ENCODE measurements around the gene TINAGL1. TPM values are rescaled to one million over a fixed set of nuclear protein-coding genes. Genes with fewer than 3 reads are reported as not detected.

Gene TINAGL1
- total RNA-seq, 2 donors from 2014 or later, result 116 to 130 TPM

DNA sequence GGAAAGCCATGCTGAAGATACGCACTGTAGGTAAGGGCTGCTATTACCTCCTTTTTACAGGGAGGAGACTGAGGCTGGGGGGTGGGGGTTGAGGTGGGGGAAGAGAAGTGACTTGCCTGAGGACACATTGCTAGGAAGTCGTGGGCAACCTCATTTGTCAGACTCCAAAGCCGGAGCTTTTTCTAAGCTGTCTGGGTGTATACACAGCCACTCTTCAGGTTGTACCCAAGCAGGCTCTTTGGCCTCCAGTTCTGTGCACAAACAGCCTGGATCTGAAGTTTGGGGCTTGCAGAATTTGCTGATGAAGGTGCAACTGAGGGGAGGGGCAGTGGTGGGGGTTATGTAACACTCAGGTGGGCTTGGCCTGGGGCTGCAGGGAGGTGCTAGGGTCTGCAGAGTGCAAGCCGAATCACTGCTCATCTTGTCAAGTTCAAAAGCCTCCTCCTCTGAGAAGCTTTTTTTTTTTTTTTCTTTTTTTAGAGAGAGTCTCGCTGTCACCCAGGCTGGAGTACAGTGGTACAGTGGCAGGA lies 16.9 kb downstream of the TINAGL1 start:
- H3K9ac ChIP-seq (ENCODE audit: low read depth in 2 of 2, low read length in 2 of 2), result no peak overlapping the region
- no peak for DNase-seq
- H3K4me3 ChIP-seq, result no peak overlapping the region
- TF ChIP-seq, protein P1, sequence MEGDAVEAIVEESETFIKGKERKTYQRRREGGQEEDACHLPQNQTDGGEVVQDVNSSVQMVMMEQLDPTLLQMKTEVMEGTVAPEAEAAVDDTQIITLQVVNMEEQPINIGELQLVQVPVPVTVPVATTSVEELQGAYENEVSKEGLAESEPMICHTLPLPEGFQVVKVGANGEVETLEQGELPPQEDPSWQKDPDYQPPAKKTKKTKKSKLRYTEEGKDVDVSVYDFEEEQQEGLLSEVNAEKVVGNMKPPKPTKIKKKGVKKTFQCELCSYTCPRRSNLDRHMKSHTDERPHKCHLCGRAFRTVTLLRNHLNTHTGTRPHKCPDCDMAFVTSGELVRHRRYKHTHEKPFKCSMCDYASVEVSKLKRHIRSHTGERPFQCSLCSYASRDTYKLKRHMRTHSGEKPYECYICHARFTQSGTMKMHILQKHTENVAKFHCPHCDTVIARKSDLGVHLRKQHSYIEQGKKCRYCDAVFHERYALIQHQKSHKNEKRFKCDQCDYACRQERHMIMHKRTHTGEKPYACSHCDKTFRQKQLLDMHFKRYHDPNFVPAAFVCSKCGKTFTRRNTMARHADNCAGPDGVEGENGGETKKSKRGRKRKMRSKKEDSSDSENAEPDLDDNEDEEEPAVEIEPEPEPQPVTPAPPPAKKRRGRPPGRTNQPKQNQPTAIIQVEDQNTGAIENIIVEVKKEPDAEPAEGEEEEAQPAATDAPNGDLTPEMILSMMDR (IDR thresholded peaks at IDR 0.05), result no peak
- no peaks in the 10 kb centered on the region for H3K36me3 ChIP-seq
- no peaks in the 10 kb centered on the region for H3K27me3 ChIP-seq
- no peak overlapping the region for H3K27ac ChIP-seq
- H3K9me3 ChIP-seq, result no peaks in the 10 kb centered on the region
- H3K4me1 ChIP-seq, result peaks cover 1% of the 10 kb centered on the region
- intact Hi-C loops (cut with DNase I), result no loop called here

DNA sequence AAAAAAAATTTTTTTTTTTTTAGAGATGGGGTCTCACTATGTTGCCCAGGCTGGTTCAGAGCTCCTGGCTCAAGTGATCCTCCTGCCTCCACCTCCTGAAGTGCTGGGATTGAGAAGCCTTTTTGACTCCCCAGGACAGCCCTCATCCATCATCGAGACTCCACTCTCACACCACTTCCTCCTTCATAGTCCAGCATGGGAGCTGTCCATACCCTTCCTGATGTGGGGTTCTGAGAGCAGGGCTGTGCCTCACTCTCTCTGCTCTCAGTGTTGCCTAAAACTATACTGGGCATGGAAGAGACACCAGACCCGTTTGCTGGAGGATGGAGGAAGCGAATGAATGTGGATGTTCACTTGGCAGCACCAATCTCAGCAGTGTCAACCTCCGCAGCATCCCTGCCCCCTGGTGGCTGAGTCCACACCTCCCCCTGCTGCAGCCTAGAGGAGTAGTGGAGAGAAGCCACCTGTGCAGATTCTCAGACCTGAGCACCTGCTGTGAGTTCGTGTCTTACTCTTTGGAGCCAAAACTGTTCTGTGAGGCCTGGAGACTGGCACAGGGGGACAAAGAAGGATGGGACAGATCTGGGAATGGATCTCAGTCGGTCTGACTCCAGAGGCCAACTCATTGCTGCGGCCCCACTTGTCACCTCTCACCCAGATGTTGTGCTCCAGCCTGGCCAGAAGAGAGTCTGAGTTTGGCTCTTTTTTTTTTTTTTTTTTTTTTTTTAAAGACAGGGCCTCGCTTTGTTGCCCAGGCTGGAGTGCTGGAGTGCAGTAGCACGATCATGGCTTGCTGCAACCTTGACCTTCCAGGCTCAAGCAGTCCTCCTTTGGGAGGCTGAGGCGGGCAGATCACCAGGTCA lies 17.7 kb downstream of the TINAGL1 start:
- TF ChIP-seq, protein P1 (IDR thresholded peaks at IDR 0.05), result peak; percentile 90
- Histone ChIP-seq H3K4me1 (no peaks in the 10 kb centered on the region), H3K9me3 (no peaks in the 10 kb centered on the region), H3K9ac (ENCODE audit: low read depth in 2 of 2, low read length in 2 of 2) (no peak overlapping the region), H3K36me3 (no peaks in the 10 kb centered on the region), H3K27me3 (no peaks in the 10 kb centered on the region), H3K27ac (no peak overlapping the region), H3K4me3 (no peak overlapping the region)
- peak; percentile 93 for DNase-seq
- intact Hi-C loops (cut with DNase I), result loop anchor here (1.0 kb wide), 1 partner anchor 30 kb away; no protein-coding TSS in a partner anchor

DNA sequence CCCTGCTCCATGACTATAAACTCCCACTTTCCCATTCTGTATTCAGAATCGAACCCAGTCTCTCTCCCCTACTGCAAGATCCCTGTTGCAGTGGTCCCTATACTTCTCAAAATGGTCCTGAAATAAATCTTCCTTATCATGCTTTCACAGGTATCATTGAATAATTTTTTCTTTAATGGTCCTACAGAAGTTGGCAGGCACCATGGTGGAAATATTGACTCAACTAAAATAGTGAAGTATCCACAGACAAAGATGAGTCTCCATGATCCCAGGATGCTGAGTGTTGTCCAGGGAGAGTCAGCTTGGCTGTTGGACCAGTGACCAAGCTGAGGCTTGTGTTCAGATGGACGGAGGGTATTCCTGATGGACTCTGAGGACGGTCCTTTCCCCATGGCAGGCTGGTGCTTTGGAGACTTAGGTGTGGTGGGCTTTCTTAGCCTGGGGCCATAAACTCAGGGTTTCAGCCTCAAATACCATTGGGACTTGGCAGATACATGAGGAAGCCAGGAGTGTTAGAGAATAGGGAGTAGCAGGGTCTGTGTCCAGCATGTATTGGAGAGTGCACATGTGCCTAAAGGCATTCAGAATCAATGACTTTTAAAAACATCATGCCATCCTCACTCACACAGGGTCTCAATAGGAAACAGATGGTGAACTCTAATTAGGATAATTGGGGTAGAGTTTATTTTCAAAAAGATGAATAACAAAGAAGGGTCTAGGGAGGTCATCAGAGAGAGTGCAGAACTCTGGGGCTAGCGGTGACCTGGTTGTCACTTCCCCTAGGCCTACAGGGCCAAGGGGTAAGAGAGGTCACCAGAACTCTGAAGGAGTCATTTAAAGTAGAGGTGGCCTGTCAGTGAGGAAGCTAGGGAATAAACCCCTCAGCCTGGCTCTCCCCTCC lies 19.8 kb downstream of the TINAGL1 start:
- TF ChIP-seq, protein P1 (IDR thresholded peaks at IDR 0.05), result no peak
- intact Hi-C loops (cut with DNase I), result no loop called here
- Histone ChIP-seq H3K4me1 (no peaks in the 10 kb centered on the region), H3K36me3 (no peaks in the 10 kb centered on the region), H3K4me3 (no peak overlapping the region), H3K27ac (no peak overlapping the region), H3K9me3 (no peaks in the 10 kb centered on the region), H3K27me3 (no peaks in the 10 kb centered on the region), H3K9ac (ENCODE audit: low read depth in 2 of 2, low read length in 2 of 2) (no peak overlapping the region)
- no peak for DNase-seq

DNA sequence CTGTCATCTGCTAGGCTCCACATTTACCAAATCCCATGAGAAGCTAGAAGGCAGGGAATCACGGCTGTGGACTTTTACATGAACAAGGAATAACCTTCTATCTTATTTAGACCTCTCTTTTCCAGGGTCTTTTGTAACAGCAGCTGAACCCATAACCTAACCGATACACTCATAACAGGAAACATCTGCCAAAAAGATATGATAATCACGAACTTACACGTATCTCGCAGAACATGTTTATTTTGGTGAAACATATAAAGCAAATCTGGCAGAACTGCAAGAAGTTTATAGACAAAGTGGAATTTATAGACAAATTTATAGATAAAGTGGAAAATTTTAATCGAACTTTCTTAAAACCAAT lies 20.4 kb downstream of the TINAGL1 start:
- no peak overlapping the region for H3K27ac ChIP-seq
- TF ChIP-seq, protein P1 (IDR thresholded peaks at IDR 0.05), result no peak
- no peak for DNase-seq
- H3K27me3 ChIP-seq, result no peaks in the 10 kb centered on the region
- H3K9ac ChIP-seq (ENCODE audit: low read depth in 2 of 2, low read length in 2 of 2), result no peak overlapping the region
- no peak overlapping the region for H3K4me3 ChIP-seq
- no peaks in the 10 kb centered on the region for H3K36me3 ChIP-seq
- intact Hi-C loops (cut with DNase I), result no loop called here
- no peaks in the 10 kb centered on the region for H3K9me3 ChIP-seq
- H3K4me1 ChIP-seq, result no peaks in the 10 kb centered on the region

DNA sequence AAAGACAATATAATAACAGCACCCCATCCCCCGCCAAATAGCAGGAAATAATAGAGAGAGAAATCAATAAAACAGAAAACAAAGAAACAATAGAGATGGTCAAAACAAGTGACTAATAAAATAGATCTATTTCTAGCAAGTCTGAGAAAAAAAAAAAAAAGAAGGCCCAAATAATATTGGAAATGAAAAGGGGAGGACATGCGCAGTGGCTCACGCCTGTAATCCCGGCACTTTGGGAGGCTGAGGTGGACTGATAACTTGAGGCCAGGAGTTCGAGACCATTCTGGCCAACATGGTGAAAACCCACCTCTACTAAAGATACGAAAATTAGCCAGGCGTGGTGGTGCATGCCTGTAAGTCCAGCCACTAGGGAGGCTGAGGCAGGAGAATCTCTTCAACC lies 22.7 kb downstream of the TINAGL1 start:
- no peaks in the 10 kb centered on the region for H3K36me3 ChIP-seq

More for the DNA sequence above, 22.7 kb downstream of the TINAGL1 start:
- TF ChIP-seq, protein P1 (IDR thresholded peaks at IDR 0.05), result no peak
- no peak overlapping the region for H3K9ac ChIP-seq (ENCODE audit: low read depth in 2 of 2, low read length in 2 of 2)
- H3K9me3 ChIP-seq, result no peaks in the 10 kb centered on the region
- H3K27ac ChIP-seq, result no peak overlapping the region
- intact Hi-C loops (cut with DNase I), result no loop called here
- no peaks in the 10 kb centered on the region for H3K4me1 ChIP-seq
- no peak for DNase-seq
- H3K4me3 ChIP-seq, result no peak overlapping the region
- no peaks in the 10 kb centered on the region for H3K27me3 ChIP-seq

All from colonic mucosa (tissue), 4 donors.